GM19193 (cell line): Measurements from ENCODE around the gene FAM32A.
A peak's percentile ranks its signal among the peaks of the same experiment; 100 is the strongest.

Source experiments
- POLR2A ChIP-seq: IDR thresholded peaks from 4 replicates; pipeline ENCODE4 v1.6.1; 2011; ENCODE audit not compliant: insufficient read depth, insufficient read length; ENCODE audit errors: extremely low read depth

Gene FAM32A

DNA sequence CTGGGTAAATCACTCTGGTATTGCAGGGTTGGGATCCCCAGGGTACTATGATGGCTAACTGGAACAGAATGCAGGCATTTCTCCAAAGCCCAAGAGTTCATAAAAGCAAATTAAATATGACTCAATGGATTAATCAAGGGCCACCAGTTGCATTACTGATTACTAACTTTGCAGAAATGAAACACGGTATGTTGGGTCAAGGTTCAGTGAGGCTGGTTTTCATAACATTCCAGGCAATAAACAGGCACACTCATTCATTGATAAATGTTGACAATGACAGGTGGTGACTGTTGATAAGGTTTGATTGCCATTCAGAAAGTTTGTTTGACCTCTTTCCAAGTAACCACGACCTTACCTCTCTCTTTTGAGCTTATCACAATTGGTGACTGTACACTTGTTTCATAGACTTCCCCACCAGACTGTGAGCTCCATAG, 12.0 kb downstream of the FAM32A start:
- TF ChIP-seq POLR2A = no peak

DNA sequence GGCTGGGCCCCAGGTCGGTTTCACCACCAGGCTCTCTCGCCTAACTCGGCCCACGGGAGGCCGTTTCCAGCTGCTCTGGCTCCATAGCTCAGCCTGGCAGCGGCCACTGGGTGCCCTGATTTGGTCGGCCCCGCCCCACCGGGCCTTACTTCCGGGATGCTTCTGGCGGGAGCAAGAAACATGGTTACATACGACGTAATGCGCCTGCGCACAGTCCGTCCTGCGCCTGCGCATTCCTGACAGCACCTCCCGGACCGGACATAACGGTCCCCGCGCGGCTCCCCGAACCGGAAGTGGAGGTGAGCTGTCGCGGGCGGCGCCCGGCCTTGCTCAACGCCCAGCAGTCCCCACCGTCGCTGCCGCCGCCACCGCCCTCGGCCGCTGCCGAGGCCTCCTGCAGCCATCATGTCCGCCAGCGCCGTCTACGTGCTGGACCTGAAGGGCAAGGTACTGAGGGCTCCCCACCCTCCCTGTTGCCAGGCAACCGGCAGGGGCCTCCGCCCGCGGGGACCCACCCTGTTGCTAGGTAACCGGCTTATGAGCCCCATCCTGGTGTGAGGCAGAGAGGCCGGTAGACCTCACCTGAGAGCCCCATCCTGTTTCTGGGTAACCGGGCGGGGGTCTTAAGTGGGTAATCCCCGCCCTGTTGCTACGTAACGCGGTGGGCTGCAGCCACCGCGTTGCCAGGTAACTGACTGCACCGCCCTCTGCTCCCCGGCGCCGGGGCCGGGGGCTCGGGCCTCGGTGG, 12.6 kb downstream of the FAM32A start, which contains the start of gene AP1M1:
Gene AP1M1, plus strand, starts transcription at position 290 of the 748 bp plus-strand sequence. Its CDS starts 116 bp downstream, at position 406.
- peak; percentile 82 for TF ChIP-seq POLR2A

DNA sequence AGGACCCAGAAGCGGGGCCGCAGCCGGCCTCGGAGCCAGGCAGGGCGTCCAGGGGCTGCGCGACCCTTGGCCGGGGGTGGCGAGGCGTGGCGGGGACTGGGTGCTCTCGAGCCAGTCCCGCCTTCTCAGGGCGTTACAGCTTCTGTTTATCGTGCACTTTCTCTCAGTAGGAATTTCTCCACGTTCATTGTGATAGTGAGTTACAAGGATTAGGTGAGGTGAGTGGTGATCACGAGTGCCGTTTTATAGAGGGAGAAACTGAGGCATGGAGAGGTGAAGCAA, 13.1 kb downstream of the FAM32A start:
- no peak for TF ChIP-seq POLR2A

DNA sequence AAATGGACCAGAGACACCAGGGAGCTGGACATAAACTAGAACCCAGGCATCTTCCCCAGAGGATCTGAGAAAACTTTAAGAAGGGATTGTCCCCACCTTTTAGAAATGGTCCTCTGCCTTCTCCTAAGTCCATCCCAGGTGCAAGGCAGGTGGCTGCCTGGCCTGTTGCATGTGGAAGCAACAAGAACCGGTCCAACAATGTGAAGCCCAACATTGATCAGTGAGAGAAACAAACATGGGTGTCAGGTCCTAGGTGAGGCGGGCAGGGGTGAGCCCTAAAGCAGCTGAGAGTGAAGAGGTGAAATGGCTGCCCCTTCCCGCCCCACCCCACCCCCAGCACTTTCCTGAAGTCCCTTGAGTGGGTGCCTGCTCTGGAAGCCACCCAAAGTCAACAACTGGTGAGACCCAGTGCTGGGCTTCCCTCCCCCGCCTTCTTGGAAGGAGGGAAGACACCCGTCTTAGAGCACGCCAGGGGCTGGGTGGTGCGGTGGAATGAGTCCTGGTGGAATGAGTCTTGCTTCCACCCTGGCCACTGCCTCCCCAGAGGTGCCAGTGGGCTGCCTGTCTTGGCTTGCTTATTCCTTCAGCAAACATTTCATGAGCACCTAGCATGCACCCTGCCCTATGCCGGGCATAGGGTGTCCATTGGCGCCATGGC, 14.2 kb downstream of the FAM32A start:
- TF ChIP-seq POLR2A = no peak

DNA sequence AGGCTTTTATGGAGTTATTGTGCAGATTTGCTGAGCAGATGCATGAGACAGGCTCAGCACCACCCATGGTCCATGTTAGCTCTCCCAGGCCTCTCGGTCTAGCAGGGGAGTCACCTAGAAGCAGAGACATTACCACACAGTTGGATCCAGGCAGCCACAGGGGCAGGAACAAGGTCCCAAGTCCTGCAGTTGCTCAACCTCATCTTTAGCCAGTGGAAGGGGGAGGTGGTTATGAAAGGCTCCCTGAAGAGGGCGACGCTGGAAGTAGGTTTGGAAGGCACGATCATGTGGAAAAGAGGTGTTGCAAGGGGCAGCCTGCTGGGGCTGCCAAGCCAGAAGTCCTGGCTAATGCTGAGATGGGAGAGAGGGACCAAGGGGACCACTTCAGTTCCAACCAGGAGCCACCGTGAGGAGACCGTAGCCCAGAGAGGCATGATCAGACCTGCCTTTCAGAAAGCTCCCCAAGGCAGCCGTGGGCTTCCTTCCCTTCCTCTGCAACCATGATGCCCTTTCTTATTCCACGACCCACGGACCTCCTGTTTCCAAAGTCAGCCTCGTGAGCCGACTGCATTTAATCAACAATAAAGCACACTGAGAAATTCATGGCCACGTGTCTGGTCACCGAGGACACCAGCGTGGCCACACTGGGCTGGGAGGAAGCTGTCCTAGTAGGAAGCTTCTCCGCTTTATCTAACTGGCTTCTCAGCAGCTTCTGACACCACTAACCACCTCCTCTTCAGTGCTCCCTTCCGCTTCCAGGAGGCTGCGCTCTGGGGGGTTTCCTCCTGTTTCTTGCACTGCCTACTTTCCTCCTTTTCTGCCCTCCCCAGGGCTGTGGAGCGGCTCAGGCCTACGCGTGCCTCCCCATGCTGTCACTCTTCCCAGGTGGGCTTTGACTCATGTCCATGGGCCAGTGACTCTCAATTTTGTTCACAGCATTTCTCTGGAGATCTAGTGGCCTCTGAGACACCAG, 15.1 kb downstream of the FAM32A start:
- no peak for TF ChIP-seq POLR2A

DNA sequence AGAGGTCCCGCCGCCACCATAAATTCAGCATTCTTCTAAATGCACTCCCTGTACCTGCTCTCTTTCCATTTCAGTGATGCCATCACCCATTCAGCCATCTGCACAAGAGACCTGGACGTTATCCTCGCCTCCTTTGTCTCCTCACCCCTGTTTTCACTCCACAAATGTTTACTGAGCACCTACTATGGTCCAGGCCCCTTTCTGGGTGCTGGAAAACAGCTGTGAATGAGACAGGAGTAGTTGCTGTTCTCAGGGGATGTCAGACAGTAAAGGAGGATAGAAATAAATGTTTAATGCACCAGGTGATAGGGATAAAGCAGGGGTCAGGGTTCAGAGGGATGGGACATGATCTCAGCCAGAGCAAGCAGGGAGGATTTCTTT, 15.8 kb downstream of the FAM32A start:
- no peak for TF ChIP-seq POLR2A

DNA sequence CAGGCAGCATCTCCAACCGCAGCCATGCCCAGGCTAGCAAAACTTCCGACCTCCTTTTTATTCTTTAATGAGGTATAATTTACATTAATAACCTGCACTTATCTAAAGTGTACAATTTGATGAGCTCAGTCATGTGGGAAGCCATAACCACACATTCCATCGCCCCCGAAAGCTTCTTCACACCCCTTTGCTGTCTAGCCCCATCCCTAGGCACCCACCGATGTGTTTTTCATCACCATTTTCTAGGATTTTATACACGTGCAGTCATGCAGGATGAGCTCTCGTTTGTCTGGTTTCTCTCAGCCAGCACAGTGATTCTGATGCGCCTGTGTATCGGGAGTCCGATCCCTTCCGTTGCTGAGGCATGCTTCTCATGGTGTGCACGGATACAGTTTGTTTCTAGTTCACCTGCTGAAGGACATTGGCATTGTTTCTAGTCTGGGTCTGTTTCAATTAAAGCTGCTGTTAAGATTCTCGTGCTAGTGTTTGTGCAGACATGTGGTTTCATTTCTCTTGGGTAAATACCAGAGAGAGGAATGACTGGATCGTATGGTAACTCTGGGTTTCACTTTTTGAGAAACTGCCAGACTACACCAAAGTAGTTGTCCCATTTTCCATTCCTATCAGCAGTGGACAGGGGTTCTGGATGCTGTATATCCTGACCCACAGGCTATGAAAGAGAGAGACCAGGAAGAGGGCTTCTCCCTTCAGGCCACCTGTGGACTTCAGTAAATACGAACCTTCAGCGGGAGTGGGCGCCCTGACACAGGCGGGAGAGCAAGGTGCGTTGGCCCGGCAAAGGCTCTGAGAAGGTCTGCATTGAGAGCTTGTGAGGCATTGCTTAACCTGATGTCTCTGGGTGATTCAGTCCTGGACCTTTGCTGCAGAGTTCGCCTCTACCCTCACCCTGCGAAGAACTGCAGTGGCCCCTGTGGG, 17.4 kb downstream of the FAM32A start:
- no peak for TF ChIP-seq POLR2A

DNA sequence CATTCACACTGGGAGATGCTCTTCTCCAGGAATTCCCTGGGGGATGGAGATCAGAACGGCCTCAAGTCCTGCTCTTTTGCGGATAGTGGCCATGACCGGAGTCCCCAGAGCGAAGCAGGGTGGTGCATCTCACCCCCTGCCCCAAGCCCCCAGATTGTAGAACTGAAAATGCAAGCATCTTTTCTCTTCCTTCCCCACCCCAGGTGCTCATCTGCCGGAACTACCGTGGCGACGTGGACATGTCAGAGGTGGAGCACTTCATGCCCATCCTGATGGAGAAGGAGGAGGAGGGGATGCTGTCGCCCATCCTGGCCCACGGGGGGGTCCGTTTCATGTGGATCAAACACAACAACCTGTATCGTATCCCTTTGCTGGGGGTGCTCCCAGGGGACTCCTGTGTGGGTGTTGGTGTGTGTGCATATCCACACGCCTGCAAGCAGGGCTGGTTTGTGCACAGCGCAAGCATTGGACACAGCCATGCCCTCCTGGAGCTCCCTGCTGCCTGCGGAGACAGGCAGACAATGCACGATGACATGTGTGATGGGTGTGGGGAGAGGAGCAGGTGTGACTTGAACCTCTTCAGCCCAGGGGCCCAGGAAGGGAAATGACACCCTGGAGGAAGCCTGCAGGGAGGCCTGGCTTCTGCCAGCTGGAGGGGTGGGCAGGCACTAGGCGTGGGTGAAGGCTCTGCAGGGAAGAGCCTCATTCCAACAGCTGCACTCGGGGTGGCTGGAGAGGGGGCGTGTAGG, 18.2 kb downstream of the FAM32A start:
- no peak for TF ChIP-seq POLR2A

DNA sequence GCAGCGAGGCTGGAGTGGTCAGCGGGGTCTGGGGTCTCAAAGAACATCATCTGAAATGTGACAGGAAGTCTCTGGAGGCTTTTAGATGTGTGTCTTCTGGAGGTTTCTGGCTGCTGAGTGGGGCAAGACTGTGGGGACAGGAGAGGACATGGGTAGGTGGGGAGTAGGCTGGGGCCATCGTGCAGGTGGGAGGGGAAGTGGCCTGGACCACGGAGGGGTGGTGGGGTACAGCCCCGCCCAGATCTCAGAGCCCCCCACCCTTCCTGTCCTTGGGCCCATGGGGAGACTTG, 18.7 kb downstream of the FAM32A start:
- no peak for TF ChIP-seq POLR2A

DNA sequence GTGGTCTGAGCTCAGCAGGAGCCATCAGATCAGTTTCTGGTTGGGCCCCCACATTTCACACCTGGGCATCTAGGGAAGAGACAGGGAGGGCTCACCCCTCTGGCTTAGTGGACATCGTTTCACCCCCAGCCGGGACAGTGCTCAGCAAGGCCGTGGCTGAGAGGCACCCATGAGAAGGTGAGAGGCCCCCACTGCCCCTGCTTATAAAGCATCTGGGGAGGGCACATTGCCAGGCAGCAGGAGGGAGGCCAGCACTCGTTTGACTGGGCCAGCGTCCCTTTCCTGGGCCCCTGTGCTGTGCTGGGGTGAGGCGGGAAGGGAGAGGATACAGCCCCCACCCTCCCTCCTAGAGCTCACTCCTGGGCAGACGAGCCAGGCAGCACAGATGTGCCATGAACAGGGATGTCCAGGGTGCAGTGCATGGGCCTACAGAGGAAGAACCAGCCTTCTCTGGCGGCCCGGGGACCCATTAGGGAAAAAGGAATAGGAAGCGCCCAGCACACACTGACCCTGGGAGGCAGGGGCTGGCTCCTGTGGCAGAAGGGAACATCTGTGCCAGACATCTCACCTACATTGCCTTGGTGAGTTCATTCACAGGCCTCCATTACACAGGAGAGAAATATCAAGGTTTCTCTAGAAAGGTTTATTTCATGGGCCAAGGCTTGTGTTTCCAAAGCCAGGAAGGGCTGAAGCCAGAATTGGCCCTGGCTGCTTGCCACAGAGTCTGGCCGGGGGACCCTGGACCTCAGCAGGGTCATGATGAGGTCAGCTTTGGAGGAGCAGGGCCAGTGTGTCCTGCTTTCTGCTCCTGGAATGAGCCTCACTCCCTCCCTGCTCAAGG, 20.2 kb downstream of the FAM32A start:
- no peak for TF ChIP-seq POLR2A

DNA sequence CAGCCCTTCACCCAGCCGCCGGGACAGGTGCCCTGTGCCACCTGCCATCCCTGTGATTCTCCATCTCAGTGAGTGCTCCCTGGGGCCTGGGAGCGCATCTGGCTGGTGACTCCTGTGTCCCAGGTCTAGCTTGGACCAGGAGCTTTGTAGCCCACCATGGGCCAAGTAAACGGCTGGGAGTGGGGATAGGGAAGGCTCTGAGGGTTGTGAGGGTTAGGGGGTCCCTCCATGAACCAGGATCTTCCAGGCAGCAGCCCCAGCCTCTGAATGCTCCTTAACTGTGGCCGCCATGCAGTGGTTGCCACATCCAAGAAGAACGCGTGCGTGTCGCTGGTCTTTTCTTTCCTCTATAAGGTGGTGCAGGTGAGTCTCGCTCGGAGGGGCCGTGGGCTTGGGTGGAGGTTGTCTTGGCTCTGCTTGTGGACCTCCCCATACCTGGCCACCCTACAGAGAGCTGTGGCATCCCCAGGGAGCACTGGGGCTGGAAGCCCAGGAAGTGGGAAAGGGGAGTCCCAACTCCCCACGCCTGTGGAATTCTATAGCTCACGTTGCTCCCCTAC, 20.9 kb downstream of the FAM32A start:
- TF ChIP-seq POLR2A = no peak

DNA sequence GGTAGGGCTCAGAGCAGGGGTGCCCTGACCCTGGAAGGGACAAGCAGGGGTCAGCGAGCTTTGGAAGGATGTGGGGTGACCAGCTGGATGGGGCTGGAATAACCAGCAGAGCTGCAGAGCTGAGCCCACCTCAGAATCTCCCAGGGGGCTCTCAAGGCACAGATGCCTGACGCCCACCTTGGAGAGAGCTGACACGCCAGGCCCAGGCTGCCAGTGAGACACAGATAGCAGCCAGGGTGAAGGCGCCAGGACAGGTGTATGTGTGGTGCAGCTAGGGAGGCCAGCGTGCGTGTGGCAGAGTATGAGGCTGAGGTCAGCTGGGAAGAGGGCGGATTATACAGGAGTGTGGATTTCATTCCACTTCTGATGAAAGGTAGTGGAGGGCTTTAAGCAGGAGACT, 21.4 kb downstream of the FAM32A start:
- no peak for TF ChIP-seq POLR2A

DNA sequence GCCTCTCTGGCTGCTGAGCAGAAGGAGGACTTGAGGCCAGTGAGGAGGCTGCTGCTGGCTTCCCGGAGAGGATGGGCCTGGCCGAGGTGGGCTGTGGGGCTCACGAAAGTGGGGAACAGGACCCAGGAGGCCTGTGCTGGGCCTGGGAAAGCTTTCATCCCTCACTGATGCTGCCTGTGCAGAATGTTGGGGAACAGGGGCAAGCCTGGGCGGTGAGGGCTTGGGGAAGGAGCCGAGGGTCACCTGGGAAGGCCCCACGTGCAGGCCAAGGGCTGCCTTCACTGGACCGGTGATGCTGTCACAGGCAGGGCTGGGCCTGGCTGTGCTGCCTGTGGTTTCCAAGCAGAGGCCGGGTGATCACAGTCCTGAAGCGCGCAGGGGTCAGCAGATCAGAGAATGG, 21.9 kb downstream of the FAM32A start:
- no peak for TF ChIP-seq POLR2A
